Measurements from ENCODE around the gene CBR1. TPM values are rescaled to one million over a fixed set of nuclear protein-coding genes. Genes with fewer than 3 reads are reported as not detected.

Gene CBR1
- total RNA-seq, 1 donor from 2014 or later: 62.8 TPM

GRCh38 chr21:36035381-36035791, 34.4 kb upstream of the CBR1 start:
- no peak overlapping the region for H3K27ac Mint-ChIP-seq
- no peaks in the 10 kb centered on the region for H3K27me3 Mint-ChIP-seq (ENCODE audit: insufficient read depth)
- H3K4me3 Mint-ChIP-seq: no peak overlapping the region
- no peaks in the 10 kb centered on the region for H3K4me1 Mint-ChIP-seq (ENCODE audit: low read depth)
- no peak for DNase-seq (ENCODE audit: low spot score)
- intact Hi-C loops (cut with micrococcal nuclease): no loop called here
- no peaks in the 10 kb centered on the region for H3K9me3 Mint-ChIP-seq
- H3K36me3 Mint-ChIP-seq (ENCODE audit: low read depth): peaks cover 26% of the 10 kb centered on the region

GRCh38 chr21:36038701-36039497, 30.9 kb upstream of the CBR1 start:
- intact Hi-C loops (cut with micrococcal nuclease): no loop called here

GRCh38 chr21:36039861-36040260, 30.0 kb upstream of the CBR1 start:
- Mint-ChIP-seq H3K27ac (no peak overlapping the region), H3K9me3 (no peaks in the 10 kb centered on the region)
- intact Hi-C loops (cut with micrococcal nuclease): no loop called here

More at GRCh38 chr21:36038701-36039497, 30.9 kb upstream of the CBR1 start:
- Mint-ChIP-seq H3K27me3 (ENCODE audit: insufficient read depth) (no peaks in the 10 kb centered on the region), H3K27ac (peak overlapping the region; percentile 2), H3K4me1 (ENCODE audit: low read depth) (no peaks in the 10 kb centered on the region), H3K4me3 (no peak overlapping the region), H3K36me3 (ENCODE audit: low read depth) (peaks cover 42% of the 10 kb centered on the region), H3K9me3 (no peaks in the 10 kb centered on the region)
- no peak for DNase-seq (ENCODE audit: low spot score)

GRCh38 chr21:36040389-36040788, 29.4 kb upstream of the CBR1 start:
- H3K4me1 Mint-ChIP-seq (ENCODE audit: low read depth): no peaks in the 10 kb centered on the region
- peaks cover 48% of the 10 kb centered on the region for H3K36me3 Mint-ChIP-seq (ENCODE audit: low read depth)
- H3K27ac Mint-ChIP-seq: no peak overlapping the region
- no peaks in the 10 kb centered on the region for H3K9me3 Mint-ChIP-seq
- DNase-seq (ENCODE audit: low spot score): no peak
- intact Hi-C loops (cut with micrococcal nuclease): no loop called here
- H3K4me3 Mint-ChIP-seq: no peak overlapping the region
- H3K27me3 Mint-ChIP-seq (ENCODE audit: insufficient read depth): no peaks in the 10 kb centered on the region

More at GRCh38 chr21:36039861-36040260, 30.0 kb upstream of the CBR1 start:
- Mint-ChIP-seq H3K36me3 (ENCODE audit: low read depth) (peaks cover 45% of the 10 kb centered on the region), H3K27me3 (ENCODE audit: insufficient read depth) (no peaks in the 10 kb centered on the region), H3K4me3 (no peak overlapping the region), H3K4me1 (ENCODE audit: low read depth) (no peaks in the 10 kb centered on the region)
- DNase-seq (ENCODE audit: low spot score): no peak

GRCh38 chr21:36041910-36042309, 27.9 kb upstream of the CBR1 start:
- Mint-ChIP-seq H3K36me3 (ENCODE audit: low read depth) (peaks cover 44% of the 10 kb centered on the region), H3K9me3 (no peaks in the 10 kb centered on the region), H3K27me3 (ENCODE audit: insufficient read depth) (no peaks in the 10 kb centered on the region), H3K4me3 (no peak overlapping the region), H3K27ac (no peak overlapping the region), H3K4me1 (ENCODE audit: low read depth) (no peaks in the 10 kb centered on the region)
- intact Hi-C loops (cut with micrococcal nuclease): no loop called here
- DNase-seq (ENCODE audit: low spot score): no peak

- Mint-ChIP-seq H3K9me3 (no peaks in the 10 kb centered on the region), H3K27me3 (ENCODE audit: insufficient read depth) (no peaks in the 10 kb centered on the region), H3K36me3 (ENCODE audit: low read depth) (peaks cover 50% of the 10 kb centered on the region), H3K4me1 (ENCODE audit: low read depth) (no peaks in the 10 kb centered on the region), H3K4me3 (no peak overlapping the region), H3K27ac (no peak overlapping the region)
- intact Hi-C loops (cut with micrococcal nuclease): no loop called here
- DNase-seq (ENCODE audit: low spot score): no peak
Observed at GRCh38 chr21:36044056-36044455, 25.8 kb upstream of the CBR1 start.

- H3K27ac Mint-ChIP-seq: no peak overlapping the region
- peaks cover 6% of the 10 kb centered on the region for H3K4me1 Mint-ChIP-seq (ENCODE audit: low read depth)
- no peak for DNase-seq (ENCODE audit: low spot score)
- no peaks in the 10 kb centered on the region for H3K27me3 Mint-ChIP-seq (ENCODE audit: insufficient read depth)
- H3K9me3 Mint-ChIP-seq: peaks cover 5% of the 10 kb centered on the region
- intact Hi-C loops (cut with micrococcal nuclease): no loop called here
- no peak overlapping the region for H3K4me3 Mint-ChIP-seq
- peaks cover 58% of the 10 kb centered on the region for H3K36me3 Mint-ChIP-seq (ENCODE audit: low read depth)
Observed at GRCh38 chr21:36045993-36046392, 23.8 kb upstream of the CBR1 start.

GRCh38 chr21:36047139-36047538, 22.7 kb upstream of the CBR1 start:
- intact Hi-C loops (cut with micrococcal nuclease): no loop called here
- no peak for DNase-seq (ENCODE audit: low spot score)
- Mint-ChIP-seq H3K4me3 (no peak overlapping the region), H3K9me3 (peaks cover 5% of the 10 kb centered on the region), H3K27me3 (ENCODE audit: insufficient read depth) (no peaks in the 10 kb centered on the region), H3K27ac (no peak overlapping the region), H3K4me1 (ENCODE audit: low read depth) (peaks cover 6% of the 10 kb centered on the region), H3K36me3 (ENCODE audit: low read depth) (peaks cover 52% of the 10 kb centered on the region)

- intact Hi-C loops (cut with micrococcal nuclease): no loop called here
- no peak overlapping the region for H3K27ac Mint-ChIP-seq
Observed at GRCh38 chr21:36048357-36048756, 21.5 kb upstream of the CBR1 start.

GRCh38 chr21:36052860-36053714, 16.7 kb upstream of the CBR1 start:
- no peak overlapping the region for H3K4me3 Mint-ChIP-seq
- H3K9me3 Mint-ChIP-seq: peaks cover 5% of the 10 kb centered on the region
- no peak overlapping the region for H3K27ac Mint-ChIP-seq
- intact Hi-C loops (cut with micrococcal nuclease): no loop called here
- peaks cover 63% of the 10 kb centered on the region for H3K36me3 Mint-ChIP-seq (ENCODE audit: low read depth)
- peaks cover 25% of the 10 kb centered on the region for H3K4me1 Mint-ChIP-seq (ENCODE audit: low read depth)
- DNase-seq (ENCODE audit: low spot score): no peak
- H3K27me3 Mint-ChIP-seq (ENCODE audit: insufficient read depth): no peaks in the 10 kb centered on the region

More at GRCh38 chr21:36048357-36048756, 21.5 kb upstream of the CBR1 start:
- H3K9me3 Mint-ChIP-seq: peaks cover 5% of the 10 kb centered on the region
- H3K27me3 Mint-ChIP-seq (ENCODE audit: insufficient read depth): no peaks in the 10 kb centered on the region
- no peak overlapping the region for H3K4me3 Mint-ChIP-seq
- DNase-seq (ENCODE audit: low spot score): no peak
- H3K4me1 Mint-ChIP-seq (ENCODE audit: low read depth): peaks cover 11% of the 10 kb centered on the region
- H3K36me3 Mint-ChIP-seq (ENCODE audit: low read depth): peaks cover 54% of the 10 kb centered on the region

GRCh38 chr21:36053715-36054062, 16.1 kb upstream of the CBR1 start:
- Mint-ChIP-seq H3K27ac (no peak overlapping the region), H3K36me3 (ENCODE audit: low read depth) (peaks cover 62% of the 10 kb centered on the region), H3K27me3 (ENCODE audit: insufficient read depth) (no peaks in the 10 kb centered on the region), H3K9me3 (peaks cover 5% of the 10 kb centered on the region), H3K4me1 (ENCODE audit: low read depth) (peaks cover 31% of the 10 kb centered on the region), H3K4me3 (no peak overlapping the region)
- DNase-seq (ENCODE audit: low spot score): no peak
- intact Hi-C loops (cut with micrococcal nuclease): no loop called here

GRCh38 chr21:36055551-36055950, 14.3 kb upstream of the CBR1 start:
- Mint-ChIP-seq H3K4me1 (ENCODE audit: low read depth) (peaks cover 27% of the 10 kb centered on the region), H3K4me3 (no peak overlapping the region), H3K9me3 (no peaks in the 10 kb centered on the region), H3K36me3 (ENCODE audit: low read depth) (peaks cover 52% of the 10 kb centered on the region), H3K27ac (no peak overlapping the region), H3K27me3 (ENCODE audit: insufficient read depth) (peaks cover 3% of the 10 kb centered on the region)
- DNase-seq (ENCODE audit: low spot score): no peak
- intact Hi-C loops (cut with micrococcal nuclease): no loop called here

GRCh38 chr21:36059823-36060158, 10.0 kb upstream of the CBR1 start:
- Mint-ChIP-seq H3K36me3 (ENCODE audit: low read depth) (peaks cover 34% of the 10 kb centered on the region), H3K27me3 (ENCODE audit: insufficient read depth) (peaks cover 3% of the 10 kb centered on the region)

More at GRCh38 chr21:36059823-36060158, 10.0 kb upstream of the CBR1 start:
- peak overlapping the region; percentile 93 for H3K4me3 Mint-ChIP-seq
- peak overlapping the region; percentile 98 for H3K27ac Mint-ChIP-seq
- no peak for DNase-seq (ENCODE audit: low spot score)
- no peaks in the 10 kb centered on the region for H3K9me3 Mint-ChIP-seq
- H3K4me1 Mint-ChIP-seq (ENCODE audit: low read depth): peaks cover 22% of the 10 kb centered on the region
- intact Hi-C loops (cut with micrococcal nuclease): loop anchor here (1.0 to 10.0 kb wide), 10 partner anchors 10 to 1172 kb away; partner anchors contain the start of genes CBR3, CHAF1B, DOP1B and MORC3
